GM13977 (cell line): ENCODE results near the gene PSMD2.

Experiments
- DNase-seq: peaks from one replicate; pipeline ENCODE4 v3.0.0; 2012; ENCODE audit warnings: low spot score
- CTCF ChIP-seq: IDR thresholded peaks from 2 replicates; pipeline ENCODE4 v1.5.1; 2012; ENCODE audit warnings: mild to moderate bottlenecking, control low read depth; ENCODE audit not compliant: insufficient read depth; ENCODE audit errors: extremely low read depth, missing control alignments
- in situ Hi-C: fragments of 300-500 bp; cut with MboI; formaldehyde crosslinking; loops from one replicate; pipeline ENCODE4 v1.12.0; 2022; ENCODE audit warnings: low sequenced_read_pairs, low pct_unique_long_range_greater_than_20kb, mixed read lengths, inconsistent platforms; ENCODE audit not compliant: unreplicated experiment

The PSMD2 gene

DNA sequence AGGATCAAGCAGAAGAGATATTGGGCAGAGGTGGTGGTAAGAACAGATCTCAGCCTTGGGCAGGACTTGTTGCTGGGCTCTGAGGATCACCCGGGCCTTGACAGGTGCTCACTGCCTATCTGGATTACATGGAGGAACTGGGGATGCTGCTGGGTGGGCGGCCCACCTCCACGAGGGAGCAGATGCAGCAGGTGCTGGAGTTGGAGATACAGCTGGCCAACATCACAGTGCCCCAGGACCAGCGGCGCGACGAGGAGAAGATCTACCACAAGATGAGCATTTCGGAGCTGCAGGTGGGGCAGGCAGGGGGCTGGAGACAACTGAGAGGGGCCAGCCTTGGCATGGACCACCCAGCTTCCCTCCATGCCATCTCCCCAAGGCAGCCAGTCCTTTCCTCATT lies 15.4 kb upstream of the PSMD2 start:
- DNase-seq, result no peak
- in situ Hi-C loops, result no loop called here
- TF ChIP-seq CTCF, result no peak

DNA sequence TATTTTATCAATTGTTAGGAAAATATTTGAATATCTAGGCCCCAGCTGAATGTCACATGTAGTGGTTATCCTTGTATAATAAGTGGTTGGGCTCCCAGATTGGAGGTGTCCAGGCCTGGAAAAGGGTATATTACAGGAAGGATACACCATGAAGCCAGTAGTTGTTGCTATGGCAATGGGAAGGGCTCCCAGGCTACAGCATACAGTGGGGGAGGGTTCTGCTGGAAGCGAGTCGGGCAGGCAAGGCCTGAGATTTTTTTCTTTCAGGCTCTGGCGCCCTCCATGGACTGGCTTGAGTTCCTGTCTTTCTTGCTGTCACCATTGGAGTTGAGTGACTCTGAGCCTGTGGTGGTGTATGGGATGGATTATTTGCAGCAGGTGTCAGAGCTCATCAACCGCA lies 14.3 kb upstream of the PSMD2 start:
- peak; percentile 35 for TF ChIP-seq CTCF
- peak; percentile 49 for DNase-seq
- in situ Hi-C loops, result no loop called here

DNA sequence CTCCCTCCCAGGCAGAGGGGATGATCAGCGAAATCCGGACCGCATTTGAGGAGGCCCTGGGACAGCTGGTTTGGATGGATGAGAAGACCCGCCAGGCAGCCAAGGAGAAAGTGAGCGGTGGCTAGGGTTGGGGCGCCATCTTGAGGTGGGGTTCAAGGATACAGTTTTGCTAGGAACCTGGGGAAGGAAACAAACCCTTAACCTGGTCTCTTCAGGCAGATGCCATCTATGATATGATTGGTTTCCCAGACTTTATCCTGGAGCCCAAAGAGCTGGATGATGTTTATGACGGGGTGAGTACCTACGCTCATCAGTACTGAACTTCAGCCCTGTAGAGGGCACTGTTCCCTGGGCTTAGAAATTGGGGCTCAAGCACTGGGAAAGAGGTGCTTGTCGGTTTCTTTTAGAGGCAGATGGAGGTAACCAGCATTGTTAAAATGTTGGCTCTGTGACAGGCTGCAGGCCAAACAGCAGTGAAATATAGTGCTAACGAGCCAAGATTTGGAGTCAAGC lies 9.6 kb upstream of the PSMD2 start:
- in situ Hi-C loops, result no loop called here

DNA sequence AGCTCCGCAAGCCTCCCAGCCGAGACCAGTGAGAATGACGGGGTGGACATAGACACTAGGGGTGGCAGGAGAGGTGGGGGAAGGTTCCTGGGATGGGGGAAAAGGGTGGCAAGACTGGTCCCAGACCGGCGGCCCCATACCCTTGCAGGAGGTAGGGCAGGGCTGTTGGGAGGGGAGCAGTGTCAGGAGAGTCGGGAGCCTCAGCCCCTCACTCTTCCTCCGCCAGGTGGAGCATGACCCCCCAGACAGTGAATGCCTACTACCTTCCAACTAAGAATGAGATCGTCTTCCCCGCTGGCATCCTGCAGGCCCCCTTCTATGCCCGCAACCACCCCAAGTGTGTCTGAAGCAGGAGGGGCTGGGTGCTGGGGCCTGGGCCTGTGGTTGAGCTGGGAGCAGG lies 8.7 kb upstream of the PSMD2 start:
- no peak for DNase-seq
- in situ Hi-C loops, result no loop called here
- no peak for TF ChIP-seq CTCF

More for the DNA sequence above, 9.6 kb upstream of the PSMD2 start:
- DNase-seq, result peak; percentile 86
- peak; percentile 56 for TF ChIP-seq CTCF

GRCh38 chr3:184291044-184291737 lies 7.8 kb upstream of the PSMD2 start:
- TF ChIP-seq CTCF, result no peak
- peak; percentile 8 for DNase-seq
- in situ Hi-C loops, result no loop called here

- TF ChIP-seq CTCF, result no peak
- peak; percentile 2 for DNase-seq
- in situ Hi-C loops, result no loop called here
Observed at GRCh38 chr3:184291738-184292445, 7.1 kb upstream of the PSMD2 start.
